Measurements from ENCODE around the gene SATB2. TPM values are rescaled to one million over a fixed set of nuclear protein-coding genes. Genes with fewer than 3 reads are reported as not detected.
A peak's percentile ranks its signal among the peaks of the same experiment; 100 is the strongest.

The SATB2 gene
- total and polyA plus RNA-seq, 2 experiments from 2014 or later, result 1.6 to 6.0 TPM

- Histone ChIP-seq H3F3A (replicated peaks; ENCODE audit: low read depth) (no peaks in the 10 kb centered on the region), H3K27ac (ENCODE audit: low read depth) (no peak overlapping the region), H4K20me1 (replicated peaks; ENCODE audit: insufficient read depth) (no peaks in the 10 kb centered on the region), H3K79me2 (replicated peaks; ENCODE audit: insufficient read depth) (no peaks in the 10 kb centered on the region), H3K36me3 (ENCODE audit: insufficient read depth) (no peaks in the 10 kb centered on the region), H3K9me2 (ENCODE audit: insufficient read depth) (no peaks in the 10 kb centered on the region), H3K4me3 (no peak overlapping the region), H3K4me2 (0 out of 2 replicates have a peak overlapping the region, but pooled peaks have one; percentile 6), H3K27me3 (ENCODE audit: insufficient read depth) (no peaks in the 10 kb centered on the region), H2AFZ (no peak overlapping the region; the same call in 1 of the 2 replicates), H3K4me1 (ENCODE audit: insufficient read depth) (peaks cover 36% of the 10 kb centered on the region)
- H3K27ac Mint-ChIP-seq, result peak overlapping the region; percentile 15
- no peaks in the 10 kb centered on the region for H3K36me3 Mint-ChIP-seq (ENCODE audit: low read depth)
- DNase-seq (ENCODE audit: low spot score) (no peak), ATAC-seq (peak; percentile 63)
- no peaks in the 10 kb centered on the region for H3K27me3 Mint-ChIP-seq (ENCODE audit: insufficient read depth, low read depth, poor library complexity)
- no peak overlapping the region for H3K4me3 Mint-ChIP-seq
- H3K4me1 Mint-ChIP-seq, result peaks cover 31% of the 10 kb centered on the region
- TF ChIP-seq CTCF (conservative IDR thresholded peaks at IDR 0.05; ENCODE audit: low read depth in 2 of 2) (peak in 1 of 2 experiments; percentile 49; a peak in 2 of 4 replicates), ETS1 (IDR thresholded peaks at IDR 0.05) (no peak)
- no peaks in the 10 kb centered on the region for H3K9me3 Mint-ChIP-seq
Measured at GRCh38 chr2:199433204-199433832, 24.4 kb downstream of the SATB2 start.

GRCh38 chr2:199431746-199432213 is 26.0 kb downstream of the SATB2 start:
- no peaks in the 10 kb centered on the region for H4K20me1 ChIP-seq (replicated peaks; ENCODE audit: insufficient read depth)
- H3K4me1 ChIP-seq (ENCODE audit: insufficient read depth), result peaks cover 44% of the 10 kb centered on the region
- Mint-ChIP-seq H3K36me3 (ENCODE audit: low read depth) (no peaks in the 10 kb centered on the region), H3K9me3 (no peaks in the 10 kb centered on the region), H3K4me1 (peaks cover 31% of the 10 kb centered on the region), H3K27ac (peak overlapping the region; percentile 39), H3K4me3 (peak overlapping the region; percentile 57), H3K27me3 (ENCODE audit: insufficient read depth, low read depth, poor library complexity) (no peaks in the 10 kb centered on the region)
- no peaks in the 10 kb centered on the region for H3K36me3 ChIP-seq (ENCODE audit: insufficient read depth)
- peak; percentile 73 for DNase-seq (ENCODE audit: low spot score)
- no peaks in the 10 kb centered on the region for H3K79me2 ChIP-seq (replicated peaks; ENCODE audit: insufficient read depth)
- no peak overlapping the region for H2AFZ ChIP-seq
- ATAC-seq, result peak; percentile 89
- H3K4me2 ChIP-seq, result peak overlapping the region; percentile 56
- H3K27me3 ChIP-seq (ENCODE audit: insufficient read depth), result no peaks in the 10 kb centered on the region
- H3K9me2 ChIP-seq (ENCODE audit: insufficient read depth), result no peaks in the 10 kb centered on the region
- H3K4me3 ChIP-seq, result peak overlapping the region; percentile 11
- H3F3A ChIP-seq (replicated peaks; ENCODE audit: low read depth), result no peaks in the 10 kb centered on the region
- TF ChIP-seq ZNF114 (CRISPR knock-in tag; IDR thresholded peaks at IDR 0.05) (no peak), EZH2phosphoT487 (IDR thresholded peaks at IDR 0.05; ENCODE audit: unreplicated experiment) (no peak), JUNB (IDR thresholded peaks at IDR 0.05; ENCODE audit: unreplicated experiment) (no peak), ETS1 (IDR thresholded peaks at IDR 0.05) (peak; percentile 90)
- no peak overlapping the region for H3K27ac ChIP-seq (ENCODE audit: low read depth)
